Effector memory CD4-positive, alpha-beta T cell (primary cell): Measurements from ENCODE around the gene PALLD.

Experiments
- DNase-seq, 3 donors: peaks; one replicate each; pipeline ENCODE4 v3.0.0-alpha.2; 2020
- H3K27ac ChIP-seq: 2 replicates; pipeline ENCODE4 v1.7.0; 2013; ENCODE audit warnings: mild to moderate bottlenecking, low read length, moderate library complexity; ENCODE audit not compliant: insufficient read depth, poor library complexity, severe bottlenecking
- H3K27me3 ChIP-seq: replicated peaks from 2 replicates; pipeline ENCODE4 v1.7.0; 2013; ENCODE audit warnings: mild to moderate bottlenecking, low read length; ENCODE audit not compliant: insufficient read depth, control insufficient read depth, poor library complexity, severe bottlenecking
- H3K36me3 ChIP-seq: 2 replicates; pipeline ENCODE4 v1.7.0; 2013; ENCODE audit warnings: mild to moderate bottlenecking, low read length, moderate library complexity; ENCODE audit not compliant: control insufficient read depth, insufficient read depth
- H3K4me1 ChIP-seq: 2 replicates; pipeline ENCODE4 v1.7.0; 2013; ENCODE audit warnings: low read length, mild to moderate bottlenecking; ENCODE audit not compliant: control insufficient read depth, insufficient read depth, poor library complexity, severe bottlenecking
- H3K4me3 ChIP-seq: 2 replicates; pipeline ENCODE4 v1.7.0; 2013; ENCODE audit warnings: low read length, low read depth, mild to moderate bottlenecking; ENCODE audit not compliant: insufficient read depth, poor library complexity, severe bottlenecking
- H3K9me3 ChIP-seq: 2 replicates; pipeline ENCODE4 v1.7.0; 2013; ENCODE audit warnings: mild to moderate bottlenecking, low read length, moderate library complexity; ENCODE audit not compliant: control insufficient read depth

The PALLD gene

DNA sequence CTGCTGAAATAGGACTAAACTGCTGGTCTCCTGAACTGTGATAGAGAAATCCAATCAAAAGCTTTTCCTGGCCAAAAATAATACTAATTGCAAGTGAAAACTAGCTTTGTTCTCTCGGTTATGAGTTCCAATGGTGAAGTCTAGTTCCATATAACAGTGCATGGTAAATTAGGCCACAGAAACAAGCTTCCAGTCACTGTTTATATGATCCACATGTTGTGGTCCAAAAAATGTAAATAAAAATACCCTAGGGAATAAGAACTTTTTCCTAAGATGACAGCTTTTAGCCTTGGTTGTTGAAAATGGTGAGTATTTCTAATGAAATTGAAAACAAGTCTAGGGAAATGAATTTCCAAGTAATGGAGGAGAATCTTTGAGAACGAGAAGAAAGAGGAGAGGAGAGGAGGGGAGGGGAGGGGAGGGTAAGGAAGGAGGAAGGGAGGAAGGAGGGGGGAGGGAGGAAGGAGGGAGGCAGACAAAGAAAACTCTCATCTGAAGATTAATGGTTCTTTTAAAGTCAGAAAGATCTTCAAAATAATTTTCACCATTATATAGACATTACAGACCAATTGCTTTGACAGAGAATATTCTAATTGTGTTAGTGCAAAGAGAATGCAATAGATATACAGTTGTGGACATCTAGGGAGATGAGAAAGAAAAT is 26.1 kb downstream of the PALLD start:
- H3K36me3 ChIP-seq: no peaks in the 10 kb centered on the region
- no peak overlapping the region for H3K27ac ChIP-seq
- H3K4me1 ChIP-seq: no peaks in the 10 kb centered on the region
- no peaks in the 10 kb centered on the region for H3K9me3 ChIP-seq
- DNase-seq: no peak
- no peak overlapping the region for H3K4me3 ChIP-seq
- H3K27me3 ChIP-seq: no peaks in the 10 kb centered on the region

- Histone ChIP-seq H3K27ac (no peak overlapping the region), H3K36me3 (no peaks in the 10 kb centered on the region), H3K27me3 (no peaks in the 10 kb centered on the region), H3K4me1 (no peaks in the 10 kb centered on the region), H3K9me3 (no peaks in the 10 kb centered on the region), H3K4me3 (no peak overlapping the region)
- DNase-seq: no peak
These were observed 27.2 kb downstream of the PALLD start for GRCh38 chr4:168524006-168524405.

GRCh38 chr4:168524897-168525296 is 28.0 kb downstream of the PALLD start:
- H3K27ac ChIP-seq: no peak overlapping the region
- no peak overlapping the region for H3K4me3 ChIP-seq
- DNase-seq: no peak
- no peaks in the 10 kb centered on the region for H3K4me1 ChIP-seq
- H3K36me3 ChIP-seq: no peaks in the 10 kb centered on the region
- no peaks in the 10 kb centered on the region for H3K27me3 ChIP-seq
- H3K9me3 ChIP-seq: no peaks in the 10 kb centered on the region

DNA sequence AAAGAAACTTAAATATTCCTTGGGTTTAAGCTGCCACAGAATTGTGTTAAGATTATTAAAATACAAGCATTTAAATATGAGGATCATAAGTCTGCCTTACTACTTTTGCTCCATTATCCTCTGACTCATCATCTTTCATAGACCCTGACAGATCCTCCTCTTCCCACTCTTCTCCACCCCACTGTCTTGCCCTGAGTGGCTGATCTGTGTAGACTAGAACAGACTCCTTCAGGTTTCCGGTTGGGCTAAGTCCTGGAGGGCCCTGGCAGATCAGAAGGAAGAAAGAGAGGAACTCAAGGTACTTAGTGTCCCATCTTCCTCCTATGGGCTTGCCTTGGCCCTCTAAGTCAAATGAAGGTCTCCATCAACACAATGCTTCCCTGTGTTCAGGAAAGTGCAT is 30.7 kb downstream of the PALLD start:
- H3K27ac ChIP-seq: no peak overlapping the region
- no peak for DNase-seq
- no peaks in the 10 kb centered on the region for H3K4me1 ChIP-seq
- no peaks in the 10 kb centered on the region for H3K9me3 ChIP-seq
- no peaks in the 10 kb centered on the region for H3K36me3 ChIP-seq
- H3K27me3 ChIP-seq: no peaks in the 10 kb centered on the region
- H3K4me3 ChIP-seq: no peak overlapping the region

GRCh38 chr4:168528131-168528949 is 31.5 kb downstream of the PALLD start:
- DNase-seq: no peak
- Histone ChIP-seq H3K36me3 (no peaks in the 10 kb centered on the region), H3K27ac (no peak overlapping the region), H3K27me3 (no peaks in the 10 kb centered on the region), H3K4me3 (no peak overlapping the region), H3K9me3 (no peaks in the 10 kb centered on the region), H3K4me1 (no peaks in the 10 kb centered on the region)

DNA sequence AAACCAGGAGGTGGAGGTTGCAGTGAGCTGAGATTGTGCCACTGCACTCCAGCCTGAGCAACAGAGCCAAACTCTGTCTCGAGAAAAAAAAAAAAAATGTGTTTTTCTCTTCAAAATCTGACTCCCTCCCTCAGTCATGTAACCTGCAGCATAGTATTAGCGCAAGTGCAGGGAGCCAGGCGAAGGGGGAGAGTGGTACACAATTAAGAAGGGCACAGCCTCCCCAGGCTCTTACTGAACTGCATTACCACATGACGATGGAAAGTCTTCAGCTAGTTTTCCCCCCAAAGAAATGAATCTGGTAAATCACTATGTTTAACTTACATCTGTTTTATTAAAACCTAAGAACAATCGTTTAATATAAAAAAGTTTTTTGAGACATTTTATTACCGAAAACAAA is 32.4 kb downstream of the PALLD start:
- Histone ChIP-seq H3K36me3 (no peaks in the 10 kb centered on the region), H3K27ac (no peak overlapping the region)
- no peak for DNase-seq

DNA sequence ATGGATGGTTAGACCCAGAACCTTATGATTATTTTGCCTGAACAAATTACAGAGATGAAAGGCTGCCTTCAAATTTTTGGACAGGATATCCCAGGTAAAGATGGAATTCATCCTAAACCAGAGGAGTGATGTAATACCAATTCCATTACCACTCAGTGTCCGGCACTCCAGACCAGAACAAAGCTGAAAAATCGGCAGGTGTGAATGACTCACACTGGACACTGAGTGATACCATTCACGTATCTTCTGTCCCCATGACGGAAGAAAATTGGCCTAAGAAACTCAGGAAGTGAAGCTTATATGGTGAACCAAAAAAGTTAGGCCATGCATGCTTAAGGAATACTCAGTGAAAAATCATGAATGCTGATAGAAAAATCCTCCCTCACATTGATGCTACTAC is 34.5 kb downstream of the PALLD start:
- no peaks in the 10 kb centered on the region for H3K4me1 ChIP-seq
- H3K9me3 ChIP-seq: no peaks in the 10 kb centered on the region
- DNase-seq: no peak
- H3K36me3 ChIP-seq: no peaks in the 10 kb centered on the region
- H3K4me3 ChIP-seq: no peak overlapping the region
- H3K27ac ChIP-seq: no peak overlapping the region
- H3K27me3 ChIP-seq: no peaks in the 10 kb centered on the region

More for the DNA sequence above, 32.4 kb downstream of the PALLD start:
- Histone ChIP-seq H3K4me3 (no peak overlapping the region), H3K9me3 (no peaks in the 10 kb centered on the region), H3K27me3 (no peaks in the 10 kb centered on the region), H3K4me1 (no peaks in the 10 kb centered on the region)

GRCh38 chr4:168534535-168534934 is 37.7 kb downstream of the PALLD start:
- Histone ChIP-seq H3K27me3 (no peaks in the 10 kb centered on the region), H3K4me3 (no peak overlapping the region), H3K4me1 (no peaks in the 10 kb centered on the region), H3K36me3 (no peaks in the 10 kb centered on the region), H3K9me3 (no peaks in the 10 kb centered on the region), H3K27ac (no peak overlapping the region)
- DNase-seq: no peak

GRCh38 chr4:168535689-168536088 is 38.8 kb downstream of the PALLD start:
- Histone ChIP-seq H3K4me1 (no peaks in the 10 kb centered on the region), H3K27ac (no peak overlapping the region), H3K4me3 (no peak overlapping the region), H3K27me3 (no peaks in the 10 kb centered on the region), H3K36me3 (no peaks in the 10 kb centered on the region), H3K9me3 (no peaks in the 10 kb centered on the region)
- no peak for DNase-seq

GRCh38 chr4:168536448-168536847 is 39.6 kb downstream of the PALLD start:
- no peak overlapping the region for H3K4me3 ChIP-seq
- no peaks in the 10 kb centered on the region for H3K9me3 ChIP-seq
- H3K27me3 ChIP-seq: no peaks in the 10 kb centered on the region
- H3K4me1 ChIP-seq: no peaks in the 10 kb centered on the region
- no peak overlapping the region for H3K27ac ChIP-seq
- DNase-seq: no peak
- no peaks in the 10 kb centered on the region for H3K36me3 ChIP-seq
